ENCODE data around the gene WDTC1. TPM values are rescaled to one million over a fixed set of nuclear protein-coding genes. Genes with fewer than 3 reads are reported as not detected.

Gene WDTC1
- total RNA-seq, 2 donors from 2014 or later: 34.6 to 43.5 TPM

- no peak for DNase-seq (ENCODE audit: low spot score)
- Histone ChIP-seq H3K27ac (no peak overlapping the region), H3K27me3 (replicated peaks; ENCODE audit: insufficient read depth) (no peaks in the 10 kb centered on the region), H3K4me1 (ENCODE audit: control insufficient read depth in 1 of 2, low read depth in 2 of 2) (no peaks in the 10 kb centered on the region), H3K9me3 (no peaks in the 10 kb centered on the region), H3K36me3 (peaks cover 22% of the 10 kb centered on the region), H3K4me3 (no peak overlapping the region)
- no peak for TF ChIP-seq CTCF (IDR thresholded peaks at IDR 0.05)
- no peak for ATAC-seq (ENCODE audit: insufficient number of reproducible peaks, low FRiP score, low read depth)
Observed at GRCh38 chr1:27307874-27308598, 73.6 kb downstream of the WDTC1 start.

GRCh38 chr1:27314169-27314568 lies 79.7 kb downstream of the WDTC1 start:
- no peak for TF ChIP-seq CTCF (IDR thresholded peaks at IDR 0.05)

GRCh38 chr1:27314737-27315136 lies 80.3 kb downstream of the WDTC1 start:
- Histone ChIP-seq H3K27ac (no peak overlapping the region), H3K27me3 (replicated peaks; ENCODE audit: insufficient read depth) (no peaks in the 10 kb centered on the region), H3K9me3 (no peaks in the 10 kb centered on the region), H3K36me3 (peaks cover 5% of the 10 kb centered on the region), H3K4me3 (no peak overlapping the region), H3K4me1 (ENCODE audit: control insufficient read depth in 1 of 2, low read depth in 2 of 2) (no peaks in the 10 kb centered on the region)
- TF ChIP-seq CTCF (IDR thresholded peaks at IDR 0.05): no peak
- ATAC-seq (ENCODE audit: insufficient number of reproducible peaks, low FRiP score, low read depth): no peak
- DNase-seq (ENCODE audit: low spot score): no peak

More at GRCh38 chr1:27314169-27314568, 79.7 kb downstream of the WDTC1 start:
- no peak overlapping the region for H3K27ac ChIP-seq
- H3K9me3 ChIP-seq: no peaks in the 10 kb centered on the region
- no peaks in the 10 kb centered on the region for H3K4me1 ChIP-seq (ENCODE audit: control insufficient read depth in 1 of 2, low read depth in 2 of 2)
- no peak for ATAC-seq (ENCODE audit: insufficient number of reproducible peaks, low FRiP score, low read depth)
- no peak overlapping the region for H3K4me3 ChIP-seq
- peaks cover 5% of the 10 kb centered on the region for H3K36me3 ChIP-seq
- DNase-seq (ENCODE audit: low spot score): no peak
- no peaks in the 10 kb centered on the region for H3K27me3 ChIP-seq (replicated peaks; ENCODE audit: insufficient read depth)

- ATAC-seq (ENCODE audit: insufficient number of reproducible peaks, low FRiP score, low read depth) (no peak), DNase-seq (ENCODE audit: low spot score) (no peak)
- TF ChIP-seq CTCF (IDR thresholded peaks at IDR 0.05): no peak
- H3K4me1 ChIP-seq (ENCODE audit: control insufficient read depth in 1 of 2, low read depth in 2 of 2): peaks cover 0 to 6% of the 10 kb centered on the region in 2 donors
- no peaks in the 10 kb centered on the region for H3K9me3 ChIP-seq
- no peak overlapping the region for H3K4me3 ChIP-seq
- H3K27me3 ChIP-seq (replicated peaks; ENCODE audit: insufficient read depth): no peaks in the 10 kb centered on the region
- H3K36me3 ChIP-seq: no peaks in the 10 kb centered on the region
- no peak overlapping the region for H3K27ac ChIP-seq
Observed at GRCh38 chr1:27316860-27317259, 82.4 kb downstream of the WDTC1 start.

- Histone ChIP-seq H3K36me3 (no peaks in the 10 kb centered on the region), H3K9me3 (no peaks in the 10 kb centered on the region), H3K27ac (no peak overlapping the region), H3K4me1 (ENCODE audit: control insufficient read depth in 1 of 2, low read depth in 2 of 2) (peaks cover 4 to 10% of the 10 kb centered on the region in 2 donors), H3K4me3 (no peak overlapping the region), H3K27me3 (replicated peaks; ENCODE audit: insufficient read depth) (no peaks in the 10 kb centered on the region)
- DNase-seq (ENCODE audit: low spot score) (no peak), ATAC-seq (ENCODE audit: insufficient number of reproducible peaks, low FRiP score, low read depth) (no peak)
- TF ChIP-seq CTCF (IDR thresholded peaks at IDR 0.05): no peak
Observed at GRCh38 chr1:27318136-27318535, 83.7 kb downstream of the WDTC1 start.
